Ishikawa (cell line): Measurements from ENCODE around the gene SENP5.

Source experiments
- CEBPB ChIP-seq: IDR thresholded peaks from 2 replicates; pipeline ENCODE4 v1.6.1; 2012
- EGR1 ChIP-seq: IDR thresholded peaks from 2 replicates; pipeline ENCODE4 v1.6.1; 2012
- EP300 ChIP-seq: IDR thresholded peaks from 2 replicates; pipeline ENCODE4 v1.6.1; 2012; ENCODE audit warnings: borderline replicate concordance
- FOXM1 ChIP-seq: IDR thresholded peaks from 2 replicates; pipeline ENCODE4 v1.6.1; 2012; ENCODE audit warnings: low read depth, borderline replicate concordance
- NFIC ChIP-seq: IDR thresholded peaks from 2 replicates; pipeline ENCODE4 v1.6.1; 2012
- RAD21 ChIP-seq: IDR thresholded peaks from 2 replicates; pipeline ENCODE4 v1.6.1; 2012; ENCODE audit warnings: low read depth
- TAF1 ChIP-seq: IDR thresholded peaks from 2 replicates; pipeline ENCODE4 v1.6.1; 2012; ENCODE audit warnings: low read depth, mild to moderate bottlenecking
- TCF12 ChIP-seq: IDR thresholded peaks from 2 replicates; pipeline ENCODE4 v1.6.1; 2012; ENCODE audit warnings: low read depth
- TEAD4 ChIP-seq: IDR thresholded peaks from 2 replicates; pipeline ENCODE4 v1.6.1; 2012
- YY1 ChIP-seq: IDR thresholded peaks from 2 replicates; pipeline ENCODE4 v1.6.1; 2012; ENCODE audit warnings: low read depth
- TF ChIP-seq, protein P1 (sequence below): IDR thresholded peaks from 2 replicates; pipeline ENCODE4 v1.6.1; 2012; ENCODE audit warnings: low read depth, mild to moderate bottlenecking
- TF ChIP-seq, protein P2 (sequence below): IDR thresholded peaks from 2 replicates; pipeline ENCODE4 v1.6.1; 2012

DNA sequence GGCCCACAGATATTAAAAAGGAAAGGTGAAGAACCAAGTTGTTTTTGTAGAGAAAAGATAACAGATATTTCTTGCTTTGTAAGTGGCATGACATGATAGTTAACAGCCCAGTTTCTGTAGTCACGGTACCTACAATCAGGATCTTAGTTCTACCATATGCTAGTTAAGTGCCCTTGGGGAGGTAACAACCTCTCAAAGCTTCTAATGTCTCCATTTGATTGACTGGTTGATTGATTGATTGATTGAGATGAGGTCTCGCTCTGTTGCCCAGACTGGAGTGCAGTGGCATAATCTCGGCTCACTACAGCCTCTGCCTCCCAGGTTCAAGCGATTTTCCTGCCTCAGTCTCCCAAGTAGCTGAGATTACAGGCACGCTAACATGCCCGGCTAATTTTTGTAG is 28.5 kb downstream of the SENP5 start:
- TF ChIP-seq FOXM1 (no peak), TAF1 (no peak), RAD21 (no peak), TEAD4 (no peak), EGR1 (no peak), NFIC (no peak), YY1 (no peak), EP300 (no peak), CEBPB (no peak), TCF12 (no peak)
- TF ChIP-seq, protein P1, sequence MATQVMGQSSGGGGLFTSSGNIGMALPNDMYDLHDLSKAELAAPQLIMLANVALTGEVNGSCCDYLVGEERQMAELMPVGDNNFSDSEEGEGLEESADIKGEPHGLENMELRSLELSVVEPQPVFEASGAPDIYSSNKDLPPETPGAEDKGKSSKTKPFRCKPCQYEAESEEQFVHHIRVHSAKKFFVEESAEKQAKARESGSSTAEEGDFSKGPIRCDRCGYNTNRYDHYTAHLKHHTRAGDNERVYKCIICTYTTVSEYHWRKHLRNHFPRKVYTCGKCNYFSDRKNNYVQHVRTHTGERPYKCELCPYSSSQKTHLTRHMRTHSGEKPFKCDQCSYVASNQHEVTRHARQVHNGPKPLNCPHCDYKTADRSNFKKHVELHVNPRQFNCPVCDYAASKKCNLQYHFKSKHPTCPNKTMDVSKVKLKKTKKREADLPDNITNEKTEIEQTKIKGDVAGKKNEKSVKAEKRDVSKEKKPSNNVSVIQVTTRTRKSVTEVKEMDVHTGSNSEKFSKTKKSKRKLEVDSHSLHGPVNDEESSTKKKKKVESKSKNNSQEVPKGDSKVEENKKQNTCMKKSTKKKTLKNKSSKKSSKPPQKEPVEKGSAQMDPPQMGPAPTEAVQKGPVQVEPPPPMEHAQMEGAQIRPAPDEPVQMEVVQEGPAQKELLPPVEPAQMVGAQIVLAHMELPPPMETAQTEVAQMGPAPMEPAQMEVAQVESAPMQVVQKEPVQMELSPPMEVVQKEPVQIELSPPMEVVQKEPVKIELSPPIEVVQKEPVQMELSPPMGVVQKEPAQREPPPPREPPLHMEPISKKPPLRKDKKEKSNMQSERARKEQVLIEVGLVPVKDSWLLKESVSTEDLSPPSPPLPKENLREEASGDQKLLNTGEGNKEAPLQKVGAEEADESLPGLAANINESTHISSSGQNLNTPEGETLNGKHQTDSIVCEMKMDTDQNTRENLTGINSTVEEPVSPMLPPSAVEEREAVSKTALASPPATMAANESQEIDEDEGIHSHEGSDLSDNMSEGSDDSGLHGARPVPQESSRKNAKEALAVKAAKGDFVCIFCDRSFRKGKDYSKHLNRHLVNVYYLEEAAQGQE, result no peak
- TF ChIP-seq, protein P2, sequence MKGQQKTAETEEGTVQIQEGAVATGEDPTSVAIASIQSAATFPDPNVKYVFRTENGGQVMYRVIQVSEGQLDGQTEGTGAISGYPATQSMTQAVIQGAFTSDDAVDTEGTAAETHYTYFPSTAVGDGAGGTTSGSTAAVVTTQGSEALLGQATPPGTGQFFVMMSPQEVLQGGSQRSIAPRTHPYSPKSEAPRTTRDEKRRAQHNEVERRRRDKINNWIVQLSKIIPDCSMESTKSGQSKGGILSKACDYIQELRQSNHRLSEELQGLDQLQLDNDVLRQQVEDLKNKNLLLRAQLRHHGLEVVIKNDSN, result no peak
